SK-N-SH (cell line): Measurements from ENCODE around the gene DCAF5. TPM values are rescaled to one million over a fixed set of nuclear protein-coding genes. Genes with fewer than 3 reads are reported as not detected.

Experiments used
- CTCF ChIA-PET: fragments of 300-600, 350-600 bp; formaldehyde crosslinking; extraction: SDS; loops from one replicate; lab custom pipeline; 2021; lab: Yijun Ruan, JAX
- POLR2A ChIA-PET: fragments of 350-600 bp; sonication (Branson Sonifier 250); formaldehyde crosslinking; extraction: SDS; loops from one replicate; lab custom pipeline; 2020; ENCODE audit warnings: antibody characterized with exemption, inconsistent platforms; lab: Yijun Ruan, JAX
- DNase-seq: peaks from one replicate; pipeline ENCODE4 v3.0.0; 2012
- H2AFZ ChIP-seq: fragments of 200-600 bp; sonication (generic); 2 replicates; pipeline ENCODE4 v1.8.1; 2016; ENCODE audit warnings: antibody characterized with exemption, mild to moderate bottlenecking, low read depth
- H3F3A ChIP-seq: fragments of 200-600 bp; sonication (generic); replicated peaks from 2 replicates; pipeline ENCODE3; 2016; ENCODE audit warnings: antibody characterized with exemption, mild to moderate bottlenecking; ENCODE audit not compliant: insufficient read depth
- H3K27ac ChIP-seq, 2 experiments: fragments of 200-500 bp in 1 of 2; fragments of 200-600 bp in 1 of 2; sonication (Bioruptor generic) in 1 of 2; sonication (generic), shearing (Covaris generic) in 1 of 2; 2 replicates each; pipeline versions ENCODE4 v1.5.1 to v1.6.1; 2014 to 2016; ENCODE audit warnings: low read depth in 2 of 2, inconsistent platforms in 1 of 2, low read length in 1 of 2, mild to moderate bottlenecking in 1 of 2, mixed read lengths in 1 of 2
- H3K27me3 ChIP-seq: fragments of 200-600 bp; sonication (generic), shearing (Covaris generic); 2 replicates; pipeline ENCODE4 v1.6.1; 2016; ENCODE audit warnings: mixed run types; ENCODE audit not compliant: insufficient read depth
- H3K36me3 ChIP-seq, 2 experiments: fragments of 200-500 bp in 1 of 2; fragments of 200-600 bp in 1 of 2; sonication (Bioruptor generic) in 1 of 2; sonication (generic) in 1 of 2; replicated peaks in 1 of 2; 2 replicates each; pipeline versions ENCODE3 to v1.5.1; 2014 to 2016; ENCODE audit warnings: low read length in 1 of 2, mild to moderate bottlenecking in 1 of 2; ENCODE audit not compliant: insufficient read depth in 2 of 2, control insufficient read depth in 1 of 2
- H3K4me1 ChIP-seq, 2 experiments: fragments of 200-500 bp in 1 of 2; fragments of 200-600 bp in 1 of 2; sonication (Bioruptor generic) in 1 of 2; sonication (generic), shearing (Covaris generic) in 1 of 2; 2 replicates each; pipeline versions ENCODE4 v1.5.1 to v1.6.1; 2014 to 2016; ENCODE audit warnings: low read depth in 1 of 2, low read length in 1 of 2, mixed run types in 1 of 2; ENCODE audit not compliant: insufficient read depth in 2 of 2, control insufficient read depth in 1 of 2
- H3K4me2 ChIP-seq: fragments of 200-600 bp; sonication (generic), shearing (Covaris generic); 2 replicates; pipeline ENCODE4 v1.6.1; 2017; ENCODE audit warnings: mixed run types
- H3K4me3 ChIP-seq, 2 experiments: fragments of 200-500 bp in 1 of 2; fragments of 200-600 bp in 1 of 2; sonication (Bioruptor generic) in 1 of 2; sonication (generic), shearing (Covaris generic) in 1 of 2; 2 replicates each; pipeline versions ENCODE4 v1.5.1 to v1.8.1; 2014 to 2016; ENCODE audit warnings: low read depth in 2 of 2, inconsistent platforms in 1 of 2, low read length in 1 of 2, mild to moderate bottlenecking in 1 of 2, mixed read lengths in 1 of 2, moderate library complexity in 1 of 2
- H3K79me2 ChIP-seq: fragments of 200-600 bp; sonication (generic); 2 replicates; pipeline ENCODE4 v1.8.1; 2017; ENCODE audit warnings: mild to moderate bottlenecking; ENCODE audit not compliant: insufficient read depth
- H3K9ac ChIP-seq: fragments of 200-600 bp; sonication (generic); 2 replicates; pipeline ENCODE4 v1.6.1; 2017; ENCODE audit warnings: mixed run types
- H3K9me2 ChIP-seq: fragments of 200-600 bp; sonication (generic); 2 replicates; pipeline ENCODE4 v1.6.1; 2017; ENCODE audit warnings: mixed run types
- H3K9me3 ChIP-seq: fragments of 200-600 bp; sonication (generic); 2 replicates; pipeline ENCODE4 v1.6.1; 2017; ENCODE audit warnings: mixed run types, mild to moderate bottlenecking, moderate library complexity
- H4K20me1 ChIP-seq: fragments of 200-600 bp; sonication (generic); 2 replicates; pipeline ENCODE4 v1.6.1; 2017; ENCODE audit warnings: mild to moderate bottlenecking, mixed run types; ENCODE audit not compliant: insufficient read depth
- CTCF ChIP-seq: fragments of 200-600 bp; sonication (generic); IDR thresholded peaks from 2 replicates; pipeline ENCODE4 v1.6.1; 2017; ENCODE audit warnings: antibody characterized with exemption, mild to moderate bottlenecking, moderate library complexity
- ELF1 ChIP-seq: IDR thresholded peaks from 2 replicates; pipeline ENCODE4 v1.4.0; 2012
- EZH2phosphoT487 ChIP-seq: fragments of 200-600 bp; sonication (generic); IDR thresholded peaks from 2 replicates; pipeline ENCODE4 v1.6.1; 2017; ENCODE audit warnings: low read depth, mixed run types, mild to moderate bottlenecking, antibody characterized with exemption, moderate library complexity, borderline replicate concordance
- FOSL2 ChIP-seq: IDR thresholded peaks from 2 replicates; pipeline ENCODE4 v1.4.0; 2012; ENCODE audit warnings: low read depth, mild to moderate bottlenecking, moderate library complexity, borderline replicate concordance
- FOXM1 ChIP-seq: IDR thresholded peaks from 2 replicates; pipeline ENCODE4 v1.4.0; 2012; ENCODE audit warnings: low read depth, mild to moderate bottlenecking
- GABPA ChIP-seq: IDR thresholded peaks from 2 replicates; pipeline ENCODE4 v1.4.0; 2012; ENCODE audit warnings: low read depth, mild to moderate bottlenecking
- JUND ChIP-seq: IDR thresholded peaks from 2 replicates; pipeline ENCODE4 v1.4.0; 2012
- MXI1 ChIP-seq: IDR thresholded peaks from 2 replicates; pipeline ENCODE4 v1.6.1; 2012; ENCODE audit warnings: mild to moderate bottlenecking, low read depth, low read length, improper control_type of control experiment
- NFIC ChIP-seq: IDR thresholded peaks from 2 replicates; pipeline ENCODE4 v1.4.0; 2012; ENCODE audit warnings: borderline replicate concordance
- PBX3 ChIP-seq: IDR thresholded peaks from 2 replicates; pipeline ENCODE4; 2012
- REST ChIP-seq: IDR thresholded peaks from 2 replicates; pipeline ENCODE4 v1.6.1; 2012; ENCODE audit warnings: mild to moderate bottlenecking, low read depth, low read length, moderate library complexity
- RFX5 ChIP-seq: IDR thresholded peaks from 2 replicates; pipeline ENCODE4 v1.6.1; 2012; ENCODE audit warnings: mild to moderate bottlenecking, improper control_type of control experiment, low read length
- SIN3A ChIP-seq: IDR thresholded peaks from 2 replicates; pipeline ENCODE4 v1.6.1; 2012; ENCODE audit warnings: low read depth, mild to moderate bottlenecking, low read length, moderate library complexity, borderline replicate concordance
- TAF1 ChIP-seq: IDR thresholded peaks from 2 replicates; pipeline ENCODE4 v1.6.1; 2012; ENCODE audit warnings: low read depth, mild to moderate bottlenecking, low read length, moderate library complexity, borderline replicate concordance
- TCF12 ChIP-seq: IDR thresholded peaks from 2 replicates; pipeline ENCODE4 v1.4.0; 2012
- YY1 ChIP-seq: IDR thresholded peaks from 2 replicates; pipeline ENCODE4 v1.4.0; 2012; ENCODE audit warnings: low read depth, mild to moderate bottlenecking
- WGBS: methylation state at CpG from one replicate; pipeline ENCODE4 v1.1.6; 2017; ENCODE audit warnings: low lambda C conversion rate; 5-methylcytosine and 5-hydroxymethylcytosine counted together
- polyA plus RNA-seq, 3 experiments: library from polyadenylated mRNA; depleted of rRNA; stranded (reverse); fragments of >200 nt; gene quantifications; 2 replicates each; pipeline ENCODE4 v1.2.3, GENCODE V29; 2012

Gene DCAF5
- polyA plus RNA-seq, 1 of the 3 experiments (the other 2 are of a cell fraction), result 26.7 TPM

GRCh38 chr14:69046476-69046860, 106.5 kb downstream of the DCAF5 start:
- no peak for DNase-seq
- H3K4me3 ChIP-seq, result no peak overlapping the region
- H3F3A ChIP-seq, result no peaks in the 10 kb centered on the region
- peaks cover 0 to 1% of the 10 kb centered on the region in 2 experiments for H3K36me3 ChIP-seq
- H2AFZ ChIP-seq, result no peak overlapping the region
- H4K20me1 ChIP-seq, result no peaks in the 10 kb centered on the region
- H3K27me3 ChIP-seq, result no peaks in the 10 kb centered on the region
- no peaks in the 10 kb centered on the region for H3K79me2 ChIP-seq
- peaks cover 32 to 48% of the 10 kb centered on the region in 2 experiments for H3K4me1 ChIP-seq
- no peaks in the 10 kb centered on the region for H3K9me2 ChIP-seq
- H3K27ac ChIP-seq, result peak overlapping the region in 1 of 2 experiments; percentile 50; a peak in 2 of 4 replicates
- no peak for TF ChIP-seq TAF1
- TF ChIP-seq NFIC, result peak; percentile 56
- no peak overlapping the region for H3K9ac ChIP-seq
- no peaks in the 10 kb centered on the region for H3K9me3 ChIP-seq
- WGBS, result 74% methylated on average over 7 of the region's 7 CpGs
- H3K4me2 ChIP-seq, result no peak overlapping the region
- ChIA-PET POLR2A (no interaction called here), CTCF (interaction anchor here (0.8 to 1.8 kb wide), 4 partner anchors 9 to 99 kb away, joined by 3 to 7 read pairs (median 3); no protein-coding TSS in a partner anchor)

- Histone ChIP-seq H3K9me3 (no peaks in the 10 kb centered on the region), H3K36me3 (no peaks in the 10 kb centered on the region), H3K27ac (peak overlapping the region in 1 of 2 experiments; percentile 50; a peak in 2 of 4 replicates), H3K9me2 (no peaks in the 10 kb centered on the region), H3K4me3 (no peak overlapping the region), H4K20me1 (no peaks in the 10 kb centered on the region), H3K79me2 (no peaks in the 10 kb centered on the region), H3F3A (no peaks in the 10 kb centered on the region), H3K9ac (no peak overlapping the region), H3K4me2 (0 out of 2 replicates have a peak overlapping the region, but pooled peaks have one; percentile 2), H3K27me3 (no peaks in the 10 kb centered on the region), H2AFZ (no peak overlapping the region), H3K4me1 (peaks cover 28 to 44% of the 10 kb centered on the region in 2 experiments)
- TF ChIP-seq JUND (no peak), GABPA (no peak), YY1 (no peak), PBX3 (no peak), FOXM1 (no peak), EZH2phosphoT487 (no peak), ELF1 (no peak), FOSL2 (no peak), SIN3A (no peak), CTCF (no peak), REST (no peak), MXI1 (no peak), NFIC (no peak), RFX5 (no peak), TCF12 (no peak)
- ChIA-PET POLR2A (no interaction called here), CTCF (interaction anchor here (0.8 to 1.8 kb wide), 4 partner anchors 10 to 98 kb away, joined by 3 to 7 read pairs (median 3); no protein-coding TSS in a partner anchor)
- 87% methylated on average over 7 of the region's 7 CpGs for WGBS
- no peak for DNase-seq
Measured at GRCh38 chr14:69045857-69046475, 107.0 kb downstream of the DCAF5 start.
